Transverse colon (tissue), 4 donors: ENCODE data around the gene RBM44.

Source experiments
- CTCF ChIP-seq, 5 experiments: fragments of 200-600 bp in 3 of 5; fragments of 450-650 bp in 2 of 5; sonication (generic) in 3 of 5; IDR thresholded peaks; 1 replicate in 2 of 5; 2 replicates in 3 of 5; pipeline ENCODE4 v1.5.1; 2016 to 2017; ENCODE audit warnings: antibody characterized with exemption in 5 of 5, inconsistent platforms in 3 of 5, mild to moderate bottlenecking in 2 of 5, moderate library complexity in 1 of 5
- POLR2A ChIP-seq: fragments of 450-650 bp; IDR thresholded peaks from one replicate; pipeline ENCODE4 v1.6.1; 2016; ENCODE audit warnings: antibody characterized with exemption, mild to moderate bottlenecking, moderate library complexity
- POLR2AphosphoS5 ChIP-seq, 3 donors: sonication (generic); formaldehyde crosslinking; IDR thresholded peaks; one replicate each; pipeline ENCODE4 v1.6.1; 2016; ENCODE audit warnings: antibody characterized with exemption in 3 of 3

- TF ChIP-seq CTCF (IDR thresholded peaks at IDR 0.05) (no peak), POLR2A (no peak), POLR2AphosphoS5 (IDR thresholded peaks at IDR 0.05) (no peak)
Observed at GRCh38 chr2:237864444-237864931, 65.9 kb downstream of the RBM44 start.
